GM18499 (cell line): ENCODE data around the gene C20orf141.
"Not testable (repeated sequence)": the region's sequence is repeated elsewhere in the genome, so short reads cannot be mapped to it uniquely, and the experiment has no call there.

Experiments used
- ATAC-seq: cut with Tn5 transposase; IDR thresholded peaks from one replicate; pipeline ENCODE4 v1.9.1; 2021; ENCODE audit warnings: moderate number of reproducible peaks; ENCODE audit not compliant: insufficient read depth, unreplicated experiment

C20orf141 gene

DNA sequence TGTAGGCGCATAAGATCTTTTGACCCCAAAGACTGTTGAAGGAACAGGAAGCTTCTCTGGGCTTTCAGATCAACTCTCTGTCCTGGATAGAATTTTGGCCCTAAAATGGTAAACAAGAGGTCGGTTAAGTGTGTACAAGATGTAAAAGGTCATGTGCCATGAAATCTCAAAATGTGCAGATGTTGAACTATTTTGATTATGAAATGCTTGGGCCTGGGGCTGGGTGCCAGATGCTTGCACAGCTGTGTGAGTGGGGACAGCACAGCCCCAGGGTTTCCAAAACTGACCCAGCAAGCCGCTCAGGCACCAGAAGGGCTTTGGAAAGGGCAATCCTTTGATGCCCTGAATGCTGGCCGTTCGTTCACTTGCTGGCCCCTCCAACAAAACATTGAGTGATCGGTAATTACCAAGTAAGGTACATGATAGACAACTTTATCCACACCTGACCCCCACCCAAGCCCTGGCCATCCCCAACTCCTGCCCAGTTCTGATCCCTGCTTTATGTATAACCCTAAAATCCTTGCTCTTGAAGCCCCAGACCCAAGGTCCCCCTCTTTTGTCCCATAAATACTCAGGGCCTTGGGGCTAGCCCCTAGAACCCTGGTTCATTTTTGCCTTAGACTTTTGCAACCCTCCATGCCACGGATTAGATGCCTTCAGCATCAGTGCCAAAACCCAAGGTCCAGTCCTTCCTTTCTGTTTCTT, 3.3 kb downstream of the C20orf141 start:
- ATAC-seq: no peak

DNA sequence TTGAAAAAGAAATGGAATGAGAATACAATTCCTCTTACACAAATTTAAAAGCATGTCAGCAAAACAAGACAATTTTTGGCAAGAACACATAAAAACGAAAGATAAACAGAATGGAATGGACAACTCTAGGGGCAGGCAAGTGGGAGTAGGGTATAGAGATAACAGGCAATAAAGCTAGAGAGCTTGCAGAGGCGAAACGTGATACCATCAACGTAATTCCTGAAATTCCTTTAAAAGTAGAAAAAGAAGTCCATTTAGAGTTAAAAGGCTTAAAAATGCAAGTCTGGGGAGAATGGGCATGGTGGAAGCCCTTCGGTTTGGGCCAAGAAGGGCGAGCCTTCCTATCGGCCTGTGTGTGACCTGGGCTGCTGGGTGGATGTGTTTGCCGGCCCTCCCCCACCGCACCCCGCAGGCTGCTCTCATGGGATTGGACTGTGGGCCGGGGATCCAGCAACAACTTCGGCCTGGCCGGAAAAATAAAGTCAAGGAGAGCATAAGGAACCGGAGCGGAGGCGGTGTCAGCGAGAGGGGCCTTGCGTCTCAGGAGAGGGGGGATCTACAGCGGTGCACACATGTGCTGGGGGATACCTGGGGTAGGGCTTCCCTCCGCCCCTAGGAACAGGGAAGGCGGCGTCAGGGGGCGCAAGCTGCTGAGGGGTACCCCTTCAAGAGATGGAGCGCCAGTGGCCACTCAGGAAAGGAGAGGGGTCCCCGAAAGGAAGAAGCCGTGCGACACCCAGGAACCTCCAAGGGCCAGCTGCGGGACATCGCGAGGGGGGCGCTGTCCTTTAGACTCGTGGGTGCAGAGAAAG, 5.5 kb downstream of the C20orf141 start:
- no peak for ATAC-seq

DNA sequence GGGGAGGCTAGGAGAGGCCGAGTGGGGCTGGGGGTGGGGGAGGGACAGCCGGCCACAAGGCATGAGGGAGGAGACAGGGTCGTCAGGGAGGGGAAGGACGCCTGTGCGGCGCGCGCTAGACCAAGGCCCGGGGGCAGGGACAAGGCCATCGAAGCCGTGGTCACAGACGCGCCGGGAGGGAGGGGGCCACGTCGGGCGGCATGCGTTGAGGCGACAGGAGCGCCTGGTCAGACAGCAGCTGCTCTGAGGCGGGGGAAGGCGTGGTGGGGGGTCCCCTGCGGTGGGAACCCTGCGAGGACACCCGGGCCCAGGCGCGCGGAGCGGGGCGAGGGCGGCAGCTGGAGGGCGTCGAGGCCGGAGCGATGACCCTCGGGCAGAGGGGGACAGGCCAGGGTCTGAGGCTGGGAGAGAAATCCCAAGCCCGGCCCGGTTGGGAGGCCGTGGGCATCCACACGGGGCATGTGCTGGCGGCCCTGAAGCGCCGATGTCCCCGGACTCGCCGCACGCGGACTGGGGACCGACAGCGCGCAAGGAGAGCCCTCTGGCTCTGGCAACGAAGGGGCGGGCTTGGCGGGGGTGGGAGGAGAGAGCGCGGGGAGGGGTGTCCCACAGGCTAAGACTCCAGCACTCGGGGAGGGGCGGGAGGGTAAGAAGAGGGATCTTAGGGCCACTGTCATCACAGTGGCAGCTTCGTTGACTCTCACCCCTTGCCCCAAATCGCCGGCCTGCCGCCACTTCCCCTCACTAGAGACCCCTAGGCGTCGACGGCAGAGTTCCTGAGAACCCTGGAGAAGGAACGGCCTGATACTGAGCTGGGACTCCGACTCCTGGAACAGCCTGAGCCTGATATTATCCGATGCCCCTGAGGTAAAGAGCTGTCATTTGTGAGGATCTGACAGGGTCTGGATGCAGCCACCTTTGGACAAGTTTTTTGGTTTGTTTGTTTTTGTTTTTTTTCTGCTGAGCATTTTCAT, 6.4 kb downstream of the C20orf141 start:
- no peak for ATAC-seq

DNA sequence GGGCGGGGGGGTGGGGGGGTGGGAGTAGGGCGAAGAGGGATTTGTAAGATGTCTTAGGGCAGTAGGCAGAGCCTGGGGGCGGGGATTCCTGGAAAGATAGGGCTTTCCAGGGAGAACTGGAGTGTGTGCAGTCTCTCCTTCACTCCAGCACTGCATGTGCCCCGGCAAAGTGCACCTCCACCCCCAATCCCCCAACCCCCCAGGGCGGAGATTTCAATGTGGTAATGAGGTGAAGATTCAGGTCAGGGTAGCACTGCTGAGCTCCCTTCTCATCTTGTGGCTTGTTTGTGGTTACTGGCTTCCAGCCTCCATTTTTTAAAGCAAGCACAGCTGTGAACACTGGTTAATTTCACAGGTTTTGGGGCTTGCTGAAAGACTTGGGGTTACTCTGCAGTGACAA, 7.3 kb downstream of the C20orf141 start:
- ATAC-seq: no peak

DNA sequence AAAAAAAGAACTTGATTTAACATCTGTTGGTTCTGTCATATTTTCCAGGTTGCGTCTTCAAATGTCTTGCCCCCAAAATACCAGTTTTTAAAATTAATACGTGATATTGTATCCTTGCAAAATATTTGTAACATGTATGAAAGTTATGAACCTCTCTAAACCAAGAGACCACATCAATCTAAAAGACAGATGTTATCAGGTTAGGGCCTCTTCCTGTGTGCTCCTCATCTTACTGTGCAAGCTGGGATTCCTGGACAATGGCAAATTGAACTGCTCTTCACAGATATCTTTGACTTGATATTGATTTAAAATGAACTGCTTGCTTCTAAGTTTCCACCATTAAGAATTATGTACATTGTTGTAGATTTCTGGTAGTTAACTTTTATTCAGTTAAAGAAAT, 11.0 kb downstream of the C20orf141 start:
- ATAC-seq: no peak

DNA sequence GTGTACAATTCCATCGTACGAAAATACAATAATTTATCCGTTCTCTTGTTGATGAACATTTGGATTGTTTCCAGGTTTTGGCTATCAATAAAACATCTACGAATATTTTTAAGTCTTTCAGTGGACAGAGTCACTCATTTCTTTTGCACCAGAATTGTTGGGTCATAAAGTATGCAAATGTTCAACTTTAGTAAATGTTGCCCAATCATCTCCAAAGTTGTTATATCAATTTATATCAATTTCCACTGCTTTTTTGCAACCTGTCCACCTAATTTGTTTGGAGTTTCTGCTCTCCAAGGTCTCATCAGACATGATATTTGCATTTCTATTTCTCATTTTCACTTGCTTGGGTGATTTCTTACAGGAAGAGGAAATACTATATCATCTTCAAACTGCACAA, 11.9 kb downstream of the C20orf141 start:
- no peak for ATAC-seq

DNA sequence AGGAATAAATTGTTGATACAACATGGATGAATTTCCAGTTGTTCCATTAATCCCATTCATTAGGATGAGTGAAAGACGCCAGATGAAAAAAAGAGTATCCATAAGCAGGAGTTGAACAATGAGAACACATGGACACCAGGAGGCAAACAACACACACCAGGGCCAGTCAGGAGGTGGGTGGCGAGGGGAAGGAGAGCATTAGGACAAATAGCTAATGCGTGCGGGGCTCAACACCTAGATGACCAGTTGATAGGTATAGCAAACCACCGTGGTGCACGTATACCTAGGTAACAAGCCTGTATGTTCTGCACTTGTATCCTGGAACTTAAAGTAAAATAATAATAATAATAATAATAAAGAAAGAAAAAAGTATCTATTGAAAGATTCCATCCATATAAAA, 14.6 kb downstream of the C20orf141 start:
- no peak for ATAC-seq

DNA sequence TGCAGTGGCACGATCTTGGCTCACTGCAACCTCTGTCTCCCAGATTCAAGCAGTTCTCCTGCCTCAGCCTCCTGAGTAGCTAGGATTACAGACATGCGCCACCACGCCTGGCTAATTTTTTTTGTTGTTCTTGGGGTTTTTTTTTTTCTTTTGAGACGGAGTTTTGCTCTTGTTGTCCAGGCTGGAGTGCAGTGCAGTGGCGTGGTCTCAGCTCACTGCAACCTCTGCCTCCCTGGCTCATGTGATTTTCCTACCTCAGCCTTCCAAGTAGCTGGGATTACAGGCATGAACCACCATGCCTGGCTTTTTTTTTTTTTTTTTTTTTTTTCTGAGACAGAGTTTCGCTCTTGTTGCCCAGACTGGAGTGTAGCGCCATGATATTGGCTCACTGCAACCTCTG, 16.4 kb downstream of the C20orf141 start:
- not testable (repeated sequence) for ATAC-seq

DNA sequence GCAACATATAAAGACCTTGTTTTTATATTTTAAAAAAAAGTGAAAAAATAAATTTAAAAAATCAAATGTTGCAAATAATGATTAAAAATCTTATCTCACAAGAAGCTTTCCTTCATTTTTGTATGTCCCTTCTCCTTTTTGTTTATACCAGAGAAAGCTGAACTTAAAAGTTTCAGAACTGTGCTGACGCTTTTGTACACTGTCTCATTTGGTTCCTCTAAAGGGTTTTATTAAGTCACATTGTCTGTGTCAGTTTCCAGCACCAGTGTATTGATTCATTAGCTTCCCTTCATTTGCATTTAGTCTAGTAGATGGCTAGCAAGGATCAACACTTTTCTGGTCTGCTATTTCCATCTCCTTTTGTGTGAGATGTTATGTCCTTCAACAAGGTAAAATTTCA, 19.0 kb downstream of the C20orf141 start:
- no peak for ATAC-seq

DNA sequence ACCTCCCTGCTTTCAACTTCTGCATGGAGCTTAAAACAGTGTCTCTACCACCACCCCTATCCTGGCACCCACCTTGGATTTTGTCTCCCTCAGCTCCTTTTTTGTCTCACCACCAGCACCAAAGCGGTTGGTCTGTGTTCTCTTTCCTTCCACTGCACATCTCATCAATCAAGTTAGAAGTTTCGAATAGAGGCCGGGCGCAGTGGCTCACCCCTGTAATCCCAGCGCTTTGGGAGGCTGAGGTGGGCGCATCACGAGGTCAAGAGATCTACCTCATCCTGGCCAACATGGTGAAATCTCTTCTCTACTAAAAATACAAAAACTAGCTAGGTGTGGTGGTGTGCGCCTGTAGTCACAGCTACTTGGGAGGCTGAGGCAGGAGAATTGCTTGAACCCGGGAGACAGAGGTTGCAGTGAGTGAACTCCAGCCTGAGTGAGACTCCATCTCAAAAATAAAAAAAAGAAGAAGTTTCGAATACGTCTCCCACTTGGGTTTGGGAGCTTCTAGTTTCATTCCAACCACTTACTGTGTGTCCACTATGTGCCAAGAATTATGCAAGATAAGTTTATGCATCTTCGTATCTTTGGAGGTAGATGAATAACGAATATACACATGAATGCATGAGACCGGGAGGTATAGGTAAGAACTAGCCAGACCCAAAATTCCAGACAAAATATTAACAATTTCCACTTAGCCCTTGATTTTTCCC, 19.8 kb downstream of the C20orf141 start:
- no peak for ATAC-seq

DNA sequence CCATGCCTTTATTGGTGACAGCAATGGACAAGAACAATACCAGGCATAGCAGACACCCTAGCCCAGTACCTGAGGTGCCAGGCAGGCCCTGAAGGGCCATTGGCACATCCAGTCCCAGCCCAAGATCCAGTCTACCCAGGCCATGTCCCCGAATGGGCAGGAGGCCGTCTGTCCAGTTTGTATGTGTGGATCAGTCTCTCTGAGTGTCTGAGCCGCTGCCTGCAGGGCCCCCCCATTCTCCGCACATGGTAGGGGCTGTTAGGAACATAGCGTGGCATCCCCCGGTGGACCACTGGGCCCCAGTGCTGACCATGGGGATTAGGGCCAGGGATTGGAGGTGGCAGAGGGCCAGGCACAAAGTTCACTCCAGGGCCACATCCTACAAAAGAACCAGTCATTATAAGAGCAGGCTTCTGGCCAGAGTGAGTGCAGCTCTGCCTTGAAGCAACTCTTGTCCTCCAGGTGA, 20.6 kb downstream of the C20orf141 start:
- ATAC-seq: no peak

DNA sequence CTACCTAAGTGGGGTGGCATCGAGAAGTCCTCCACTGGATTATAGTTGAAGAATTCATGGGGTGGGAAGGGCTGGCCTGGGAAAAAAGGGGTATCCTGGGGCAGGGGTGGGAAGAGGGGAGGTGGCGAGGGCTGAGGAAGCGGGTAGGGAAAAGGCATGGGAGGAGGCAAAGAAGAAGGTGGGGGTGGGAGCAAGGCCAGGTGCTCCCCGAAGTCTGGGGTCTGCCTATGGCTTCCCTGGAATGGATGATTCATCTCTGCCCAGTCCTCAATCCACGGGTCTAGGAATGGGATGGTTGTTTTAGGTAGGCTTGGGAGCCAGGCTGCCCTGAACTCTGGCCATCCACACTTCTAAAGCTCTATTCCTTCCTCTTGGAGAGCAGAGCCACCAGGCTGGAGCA, 21.2 kb downstream of the C20orf141 start:
- no peak for ATAC-seq

DNA sequence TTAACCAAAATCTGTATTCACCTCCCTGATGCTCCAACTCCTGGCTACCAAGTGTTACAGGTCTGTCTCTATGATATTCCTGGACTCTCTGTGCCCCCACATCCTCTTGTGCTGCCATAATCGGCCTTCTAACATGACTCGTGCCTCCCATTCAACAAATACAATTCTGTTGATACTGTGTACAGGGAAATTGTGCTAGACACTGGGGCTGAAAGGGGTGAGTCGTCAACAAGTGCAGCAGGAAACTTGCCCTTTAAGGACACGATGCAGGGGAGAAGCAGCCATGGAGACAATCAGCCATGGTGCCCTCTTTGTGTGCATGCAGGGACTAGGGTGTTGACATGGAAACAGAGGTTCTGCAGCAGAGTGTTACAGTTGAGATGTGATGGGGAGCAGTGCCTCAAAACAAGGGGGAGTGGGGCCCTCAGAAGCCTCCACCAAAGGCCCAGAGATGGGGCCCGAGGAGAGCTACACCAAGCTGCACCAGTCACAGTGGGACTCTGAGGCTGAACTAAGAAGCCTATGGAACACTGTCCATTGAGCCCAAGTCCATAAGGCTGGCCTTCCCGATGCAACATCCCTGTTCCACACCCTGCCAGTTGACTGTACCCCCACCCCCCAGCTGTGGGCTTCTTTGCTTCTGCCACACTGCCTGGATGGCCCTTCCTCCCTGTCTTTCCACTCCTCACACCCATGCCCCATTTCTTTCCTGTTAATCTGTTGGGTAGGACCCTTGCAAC, 22.6 kb downstream of the C20orf141 start:
- no peak for ATAC-seq

DNA sequence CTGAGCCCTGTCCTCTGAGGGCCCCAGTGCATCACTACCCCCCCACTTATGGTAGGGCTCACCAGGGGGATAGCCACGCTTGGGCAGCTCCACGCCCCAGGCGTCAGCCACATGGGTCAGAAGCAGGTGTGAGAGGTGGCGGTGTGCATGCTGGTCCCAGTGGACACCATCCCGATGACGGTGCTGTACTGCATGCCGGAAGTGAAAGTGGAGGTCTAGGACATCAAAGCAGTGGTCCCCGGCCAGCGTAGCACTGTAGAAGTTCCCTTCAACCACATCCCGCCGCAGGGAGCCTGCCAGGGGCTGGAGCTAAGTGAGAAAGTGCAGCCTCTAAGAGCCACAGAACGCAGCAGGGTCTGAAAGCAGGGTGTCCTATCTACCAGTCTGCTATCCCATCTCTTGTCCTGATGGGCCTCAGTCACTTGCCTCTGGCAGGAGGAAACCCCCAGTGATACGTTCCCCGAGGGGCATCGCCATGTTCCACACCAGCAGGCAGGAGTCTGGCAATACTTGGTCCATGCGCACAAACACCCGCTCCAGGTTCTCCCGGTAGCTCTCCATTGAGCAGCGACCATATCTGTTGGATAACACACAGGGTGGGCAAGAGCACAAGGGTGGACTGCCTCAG, 23.5 kb downstream of the C20orf141 start:
- ATAC-seq: no peak

DNA sequence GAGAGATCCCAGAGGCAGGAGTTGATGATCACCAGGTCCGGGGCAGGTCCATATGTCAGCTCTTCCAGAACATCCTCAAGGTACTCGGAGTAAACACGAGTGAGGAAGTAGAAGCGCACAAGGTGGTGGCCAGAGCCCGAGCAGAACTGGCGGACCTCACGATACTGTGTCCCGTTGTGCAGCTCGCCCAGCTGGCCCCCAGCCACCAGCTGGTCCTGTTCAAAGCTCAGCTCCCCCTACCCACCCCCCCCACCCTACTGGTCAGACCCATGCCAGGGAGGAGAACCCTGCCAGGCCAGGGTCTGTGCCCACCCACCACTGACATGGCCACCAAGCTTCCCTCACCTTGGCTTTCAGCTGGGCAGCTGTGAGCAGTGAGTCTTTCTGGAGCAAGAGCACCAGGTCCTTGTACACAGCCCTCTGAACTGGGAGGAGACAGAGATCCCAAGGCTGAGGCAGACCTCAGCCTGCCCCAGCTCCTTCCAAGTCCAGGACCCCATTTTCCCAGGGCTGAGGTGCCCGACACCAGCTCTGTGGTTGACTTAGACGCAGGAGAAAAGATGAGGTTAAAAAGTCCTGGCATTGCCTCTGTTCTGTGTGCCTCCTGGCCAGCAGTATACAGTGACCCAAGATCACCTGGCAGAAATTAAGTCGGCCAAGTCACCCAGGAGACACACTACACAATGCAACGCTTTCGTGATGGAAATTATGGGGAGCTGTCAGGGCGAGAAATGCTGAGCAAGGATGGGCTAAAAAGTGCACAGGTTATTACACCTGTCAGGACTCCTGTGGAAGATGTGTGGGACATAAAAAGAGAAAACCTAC, 24.3 kb downstream of the C20orf141 start:
- ATAC-seq: no peak

DNA sequence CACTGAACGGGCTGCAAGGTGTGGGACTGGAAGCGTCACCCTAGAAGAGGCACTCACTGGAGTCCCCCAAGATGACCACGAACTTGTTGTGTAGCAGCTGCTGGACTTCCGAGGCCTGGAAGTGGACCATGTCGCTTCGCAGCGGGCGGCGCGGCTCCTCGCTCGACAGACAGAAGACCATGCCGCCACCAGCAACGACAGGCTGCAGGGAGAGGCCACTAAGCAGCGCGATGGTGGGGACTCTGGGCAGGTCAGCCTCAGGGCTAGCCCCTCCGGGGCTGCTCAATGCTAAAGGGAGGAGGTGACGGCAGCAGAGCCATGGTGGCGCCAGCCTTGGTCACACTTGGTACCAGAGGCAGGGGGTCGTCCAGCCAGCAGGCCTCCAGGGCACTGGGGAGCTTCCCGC, 24.9 kb downstream of the C20orf141 start:
- no peak for ATAC-seq

DNA sequence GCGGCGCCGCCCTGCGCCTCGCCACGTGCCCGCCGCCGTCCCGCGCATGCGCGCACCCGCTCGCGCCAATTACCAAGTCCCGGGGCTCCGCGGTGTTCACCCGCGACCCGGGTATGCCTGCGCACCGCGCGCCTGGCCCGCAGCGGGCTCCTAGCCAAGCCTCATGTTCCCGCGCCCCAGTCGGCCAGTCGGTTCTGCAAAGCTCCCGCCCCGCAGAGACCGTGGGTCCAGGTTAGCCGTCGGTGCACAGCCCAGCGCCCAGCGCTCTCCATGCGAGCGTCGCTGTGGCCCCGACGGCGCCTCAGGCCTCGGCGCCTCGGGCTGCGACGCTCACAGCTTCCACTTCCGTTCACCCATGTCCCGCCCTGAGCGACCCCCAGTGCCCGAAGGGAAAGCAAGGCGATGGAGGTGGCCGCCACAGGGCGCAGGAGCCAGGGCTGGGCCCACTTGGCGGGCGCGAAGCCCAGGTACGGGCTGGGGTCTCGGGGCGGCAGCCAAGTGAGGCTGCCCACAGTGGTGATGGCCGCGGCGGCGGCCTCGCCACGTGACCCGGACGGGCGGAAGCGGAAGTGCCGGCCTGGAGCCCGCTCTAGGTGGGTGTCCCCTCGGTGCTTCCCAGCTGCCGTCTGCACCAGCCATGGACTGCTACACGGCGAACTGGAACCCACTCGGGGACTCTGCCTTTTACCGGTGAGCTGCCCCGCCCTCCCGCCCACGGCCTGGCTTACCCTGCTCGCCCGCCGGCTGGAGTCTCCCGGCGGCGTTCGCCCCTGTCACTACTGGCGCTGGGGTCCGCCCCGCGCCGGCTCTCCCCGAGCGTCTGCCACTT, 25.6 kb downstream of the C20orf141 start, which contains the start of the genes PCED1A and VPS16:
Gene PCED1A (minus strand): TSS at position 518 of the 829 bp plus-strand sequence. CDS start 743 bp downstream, outside the sequence.
Gene VPS16 (plus strand): TSS at position 608 of the 829 bp plus-strand sequence. CDS start 30 bp downstream, at position 638.
- ATAC-seq: peak; percentile 66
